ENCODE measurements around the gene ZBTB20. TPM values are rescaled to one million over a fixed set of nuclear protein-coding genes. Genes with fewer than 3 reads are reported as not detected.

Gene ZBTB20
- total and polyA plus RNA-seq, 2 donors (not counting 1 experiment from before 2014, with no cell fraction given), result 4.0 to 123 TPM

GRCh38 chr3:114284644-114285043 lies 862.4 kb downstream of the ZBTB20 start:
- no peaks in the 10 kb centered on the region for H3K9me3 Mint-ChIP-seq (ENCODE audit: insufficient read depth)
- Histone ChIP-seq H3K27ac (ENCODE audit: low read length in 2 of 2) (no peak overlapping the region), H3K27me3 (replicated peaks in 1 of 4; ENCODE audit: control extremely low read depth in 1 of 4, control insufficient read depth in 3 of 4, insufficient read depth in 4 of 4, low read length in 3 of 4) (no peaks in the 10 kb centered on the region), H3K4me1 (ENCODE audit: control insufficient read depth in 2 of 2, insufficient read depth in 2 of 2, low read length in 2 of 2) (no peaks in the 10 kb centered on the region), H2AFZ (ENCODE audit: insufficient read depth, low read depth, low read length, poor library complexity, severe bottlenecking) (no peak overlapping the region), H3K9me3 (ENCODE audit: control extremely low read depth in 1 of 3, control insufficient read depth in 2 of 3, insufficient read depth in 1 of 3, low read length in 2 of 3) (peaks cover 0 to 1% (median 0%) of the 10 kb centered on the region in 3 donors), H3K4me3 (ENCODE audit: control extremely low read depth in 1 of 5, extremely low read depth in 1 of 5, insufficient read depth in 1 of 5, low read depth in 2 of 5, low read length in 4 of 5) (no peak overlapping the region), H4K20me1 (ENCODE audit: control insufficient read depth, insufficient read depth, low read length, poor library complexity, severe bottlenecking) (no peaks in the 10 kb centered on the region), H3K4me2 (replicated peaks; ENCODE audit: low read depth, low read length, poor library complexity, severe bottlenecking) (no peak overlapping the region), H3K79me2 (ENCODE audit: control insufficient read depth, insufficient read depth, low read length) (no peaks in the 10 kb centered on the region), H3K36me3 (replicated peaks in 1 of 2; ENCODE audit: control extremely low read depth in 1 of 2, control insufficient read depth in 1 of 2, extremely low read depth in 1 of 2, insufficient read depth in 2 of 2, low read length in 1 of 2) (no peaks in the 10 kb centered on the region), H3K9ac (ENCODE audit: low read length) (no peak overlapping the region)
- intact Hi-C loops (cut with micrococcal nuclease), result no loop called here
- no peaks in the 10 kb centered on the region for H3K27me3 Mint-ChIP-seq
- DNase-seq (no peak), ATAC-seq (ENCODE audit: low read depth) (no peak)
- ChIA-PET CTCF (interaction anchor here (0.6 to 1.6 kb wide), 3 partner anchors 14 to 52 kb away, joined by 3 to 4 read pairs (median 4); no protein-coding TSS in a partner anchor), POLR2A (no interaction called here)
- peaks cover 10% of the 10 kb centered on the region for H3K4me1 Mint-ChIP-seq
- no CpG with 5 or more reads among the region's 1 CpG for WGBS (ENCODE audit: insufficient coverage)
- no peak overlapping the region for H3K4me3 Mint-ChIP-seq
- no peak overlapping the region for H3K27ac Mint-ChIP-seq
- no peak for TF ChIP-seq EZH2 (IDR thresholded peaks at IDR 0.05; ENCODE audit: borderline replicate concordance, insufficient read depth, low read depth, low read length, poor library complexity, severe bottlenecking)
- no peak for TF ChIP-seq CTCF (IDR thresholded peaks at IDR 0.05)

Small RNAs within 50 kb of the gene (small RNA-seq; reads per million reads assigned to genes)
- gene MIR4796 (ENCODE audit: insufficient read length, low read depth, low replicate concordance), result not detected

Data from B cell (primary cell).